Activated CD4-positive, alpha-beta memory T cell treated with anti-CD3 and anti-CD28 coated beads, Interleukin-2, amount 10 ng/mL, durations not matched to agents 7 days and 5 days (primary cell): ENCODE measurements around the gene PPARA. TPM values are rescaled to one million over a fixed set of nuclear protein-coding genes. Genes with fewer than 3 reads are reported as not detected.

Experiments
- CTCF ChIA-PET: fragments of 350-600 bp; sonication (Branson Sonifier 250); formaldehyde crosslinking; loops from one replicate; lab custom pipeline; 2021; ENCODE audit warnings: antibody characterized with exemption, inconsistent platforms; lab: Charles Lee
- POLR2A ChIA-PET: fragments of 350-600 bp; sonication (Branson Sonifier 250); formaldehyde crosslinking; loops from one replicate; lab custom pipeline; 2021; ENCODE audit warnings: antibody characterized with exemption; lab: Charles Lee
- DNase-seq: peaks from one replicate; pipeline ENCODE4 v3.0.0-alpha.2; 2020
- H3K27ac Mint-ChIP-seq: one replicate; pipeline ENCODE4 v1.8.0; 2021; ENCODE audit warnings: mild to moderate bottlenecking, mixed read lengths
- H3K27me3 Mint-ChIP-seq: one replicate; pipeline ENCODE4 v1.8.0; 2021; ENCODE audit warnings: mixed read lengths
- H3K36me3 Mint-ChIP-seq: one replicate; pipeline ENCODE4 v1.8.0; 2021; ENCODE audit warnings: low read depth, mixed read lengths
- H3K4me1 Mint-ChIP-seq: one replicate; pipeline ENCODE4 v1.8.0; 2021; ENCODE audit warnings: mixed read lengths
- H3K4me3 Mint-ChIP-seq: one replicate; pipeline ENCODE4 v1.8.0; 2021; ENCODE audit warnings: mild to moderate bottlenecking, mixed read lengths
- H3K9me3 Mint-ChIP-seq: one replicate; pipeline ENCODE4 v1.8.0; 2021; ENCODE audit warnings: mixed read lengths
- total RNA-seq, 2 experiments: library from RNA; stranded (reverse); gene quantifications; one replicate each; pipeline ENCODE4 v1.2.3, GENCODE V29; 2021

Gene PPARA
- total RNA-seq, 2 experiments from 2014 or later: 12.9 to 13.4 TPM

DNA sequence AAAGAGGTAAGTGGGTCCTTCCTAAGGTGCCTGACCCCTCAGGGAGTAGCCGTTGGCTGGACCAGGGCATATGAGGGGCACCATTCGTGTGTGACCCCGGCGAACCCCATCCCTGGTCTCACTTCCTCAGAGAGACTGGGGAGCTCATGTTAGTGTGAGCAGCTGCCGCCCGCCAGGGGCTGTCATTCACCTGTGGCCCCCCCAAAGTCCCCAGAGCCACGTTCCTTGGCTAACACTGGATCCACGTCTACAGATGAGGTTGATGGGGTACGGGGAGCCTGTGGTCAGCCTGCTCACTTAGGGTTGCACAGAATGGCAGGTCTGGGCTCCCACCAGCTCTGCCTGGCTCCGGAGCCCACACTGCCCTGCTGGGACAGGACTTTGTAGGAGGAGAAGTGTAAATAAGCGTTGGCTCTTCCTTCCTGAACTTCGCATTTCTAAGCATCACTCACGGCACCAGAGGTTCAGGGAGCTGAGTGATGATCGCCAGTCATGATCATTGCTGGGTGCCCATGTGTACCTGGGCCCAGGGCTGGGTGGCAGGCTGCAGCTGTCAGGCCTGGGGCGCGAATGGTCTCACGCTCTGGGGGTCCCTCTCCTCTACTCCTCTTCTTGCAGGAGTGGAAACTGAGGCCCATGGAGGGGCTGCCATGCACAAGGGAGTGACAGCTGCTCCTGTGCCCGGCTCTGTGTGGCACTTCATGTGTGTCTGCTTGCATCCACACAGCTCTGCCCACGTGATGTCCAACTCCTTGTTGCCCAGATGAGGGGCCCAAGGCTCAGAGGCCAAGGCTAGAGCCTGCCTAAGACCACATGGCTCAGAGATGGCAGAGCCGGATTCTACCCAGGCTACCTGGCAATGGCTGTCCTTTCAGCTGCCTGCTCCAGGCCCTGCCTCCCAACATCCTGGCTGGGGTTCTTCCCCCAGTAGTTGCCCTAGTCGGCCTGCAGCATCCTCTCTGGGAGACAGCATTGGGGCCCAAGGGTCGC is 128.6 kb downstream of the PPARA start:
- POLR2A ChIA-PET: interaction anchor here (1.2 to 4.5 kb wide), 2 partner anchors 8 to 17 kb away, joined by 4 to 19 read pairs; partner anchors contain the start of gene GTSE1

DNA sequence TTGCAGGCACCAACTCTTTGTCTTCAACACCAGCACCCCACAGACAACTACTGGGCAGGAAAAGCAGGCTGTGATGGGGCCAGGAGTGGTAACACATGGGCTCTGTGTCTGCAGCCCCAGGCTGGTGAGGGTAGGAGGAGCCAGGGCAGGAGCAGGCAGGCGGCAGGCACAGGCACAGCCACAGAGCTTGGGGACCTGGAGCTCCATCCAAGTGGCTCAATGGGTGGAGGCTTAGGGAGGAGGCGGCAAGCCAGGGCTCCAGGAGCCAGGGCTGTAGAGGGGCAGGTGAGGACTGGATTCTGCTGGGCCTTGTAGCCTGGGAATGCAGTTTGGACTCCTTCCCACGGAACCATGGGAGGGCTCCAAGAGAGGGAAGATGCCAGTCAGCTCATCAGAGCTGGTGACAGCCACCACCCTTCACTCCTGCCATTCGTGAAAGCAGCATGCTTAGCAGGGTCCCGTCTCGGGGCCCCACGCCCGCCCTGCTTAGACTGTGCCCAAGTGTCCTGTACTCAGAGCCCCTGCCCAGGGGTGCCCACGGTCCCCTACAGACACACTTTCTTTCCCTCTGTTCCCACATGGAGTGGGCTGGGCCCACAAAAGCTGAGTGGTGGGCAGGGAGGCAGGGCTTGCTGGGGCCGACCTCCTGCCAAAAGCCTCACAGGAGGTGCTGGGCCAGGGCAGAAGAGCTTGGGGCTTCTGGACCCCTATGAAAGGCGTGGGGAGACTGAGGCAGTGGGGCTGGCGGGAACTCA is 129.9 kb downstream of the PPARA start:
- CTCF ChIA-PET: no interaction called here
- POLR2A ChIA-PET: interaction anchor here (0.8 to 4.5 kb wide), 5 partner anchors 10 to 129 kb away, joined by 3 to 19 read pairs (median 4); partner anchors contain the start of gene GTSE1

More for the DNA sequence above, 128.6 kb downstream of the PPARA start:
- CTCF ChIA-PET: no interaction called here
- peaks cover 20% of the 10 kb centered on the region for H3K4me1 Mint-ChIP-seq
- H3K27ac Mint-ChIP-seq: no peak overlapping the region
- H3K9me3 Mint-ChIP-seq: no peaks in the 10 kb centered on the region
- H3K36me3 Mint-ChIP-seq: peaks cover 39% of the 10 kb centered on the region
- no peak for DNase-seq
- no peak overlapping the region for H3K4me3 Mint-ChIP-seq
- H3K27me3 Mint-ChIP-seq: no peaks in the 10 kb centered on the region

DNA sequence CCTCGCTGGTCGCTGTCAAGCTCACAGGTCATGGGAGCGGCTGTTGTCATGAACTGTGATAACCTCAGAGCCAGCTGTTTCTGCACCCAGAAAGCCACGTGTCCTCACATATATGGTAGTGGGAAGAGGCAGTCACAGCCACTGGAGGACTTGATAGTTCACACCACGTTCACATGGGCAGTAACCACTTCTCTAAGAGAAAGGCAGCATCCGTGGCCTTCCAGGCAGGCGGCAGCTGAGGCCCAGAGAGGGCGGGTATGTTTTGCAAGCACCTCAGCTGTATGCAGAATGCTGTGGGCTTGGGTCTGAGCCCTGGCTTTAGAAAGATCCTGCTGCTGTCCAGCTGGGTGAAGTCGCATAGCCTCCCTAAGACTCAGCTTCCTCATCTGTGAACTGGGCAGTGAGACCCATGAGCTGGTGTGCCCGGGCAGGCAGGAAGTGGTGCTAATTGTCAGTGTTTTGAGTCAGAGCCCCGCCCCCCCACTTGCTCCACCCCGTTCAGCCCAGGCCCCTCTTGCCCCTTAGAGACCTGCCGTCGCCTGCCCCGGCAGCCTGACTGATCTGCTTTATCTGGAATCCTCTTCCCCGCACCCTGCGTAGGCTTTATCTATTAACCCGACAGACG is 130.8 kb downstream of the PPARA start:
- Mint-ChIP-seq H3K36me3 (peaks cover 37% of the 10 kb centered on the region), H3K27ac (peak overlapping the region; percentile 47), H3K9me3 (no peaks in the 10 kb centered on the region), H3K27me3 (no peaks in the 10 kb centered on the region), H3K4me3 (no peak overlapping the region), H3K4me1 (peaks cover 17% of the 10 kb centered on the region)
- CTCF ChIA-PET: interaction anchor here (0.6 kb wide), 1 partner anchor 52 kb away, joined by 3 read pairs; no protein-coding TSS in a partner anchor
- POLR2A ChIA-PET: interaction anchor here (0.8 to 4.5 kb wide), 5 partner anchors 11 to 130 kb away, joined by 3 to 19 read pairs (median 4); partner anchors contain the start of gene GTSE1
- DNase-seq: no peak

More for the DNA sequence above, 129.9 kb downstream of the PPARA start:
- DNase-seq: no peak
- Mint-ChIP-seq H3K4me3 (no peak overlapping the region), H3K36me3 (peaks cover 38% of the 10 kb centered on the region), H3K27ac (no peak overlapping the region), H3K27me3 (no peaks in the 10 kb centered on the region), H3K9me3 (no peaks in the 10 kb centered on the region), H3K4me1 (peaks cover 20% of the 10 kb centered on the region)

DNA sequence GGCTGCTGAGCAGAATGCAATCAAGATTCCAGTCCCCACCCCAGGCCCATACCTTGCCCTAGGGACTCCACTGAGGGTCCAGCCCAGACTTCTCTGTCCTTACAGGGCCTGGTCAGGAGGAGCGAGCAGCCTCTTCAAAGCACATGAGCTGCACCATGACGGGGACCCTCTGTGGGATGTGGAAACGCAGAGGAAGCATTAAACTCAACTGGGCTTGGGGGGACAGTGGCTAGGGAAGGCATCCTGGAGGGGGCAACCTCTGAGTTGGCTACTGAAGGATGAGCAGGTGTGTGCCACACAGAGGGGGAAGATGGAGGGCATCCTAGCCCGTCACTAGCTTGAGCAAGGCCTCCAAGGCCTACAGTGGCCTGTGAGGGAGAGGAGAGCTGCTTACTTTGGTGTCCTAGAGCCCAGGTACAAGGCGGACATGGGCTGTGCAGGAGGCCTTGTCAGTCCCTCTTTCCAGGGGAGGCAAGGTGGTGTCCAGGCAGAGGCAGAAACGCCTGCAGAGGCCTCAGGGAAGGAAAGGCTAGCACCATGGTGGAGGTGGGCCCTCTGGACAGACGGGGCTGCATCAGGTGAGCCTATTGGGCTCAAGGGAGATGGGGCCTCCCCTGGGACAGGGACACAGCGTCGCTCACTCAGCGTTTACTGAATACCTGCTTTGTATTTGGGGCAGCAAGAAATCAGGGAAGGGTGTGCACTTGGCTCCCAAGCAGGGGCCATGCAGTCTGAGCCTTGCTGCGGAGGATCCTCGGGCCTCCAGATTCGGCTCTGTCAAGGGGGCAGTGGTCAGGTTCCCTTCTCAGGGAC is 131.7 kb downstream of the PPARA start:
- CTCF ChIA-PET: no interaction called here
- Mint-ChIP-seq H3K27me3 (no peaks in the 10 kb centered on the region), H3K9me3 (no peaks in the 10 kb centered on the region), H3K4me3 (no peak overlapping the region), H3K4me1 (peaks cover 16% of the 10 kb centered on the region), H3K36me3 (peaks cover 38% of the 10 kb centered on the region), H3K27ac (peak overlapping the region; percentile 24)
- POLR2A ChIA-PET: interaction anchor here (4.5 kb wide), 1 partner anchor 14 kb away, joined by 19 read pairs; the partner anchor contains the start of gene GTSE1
- no peak for DNase-seq

DNA sequence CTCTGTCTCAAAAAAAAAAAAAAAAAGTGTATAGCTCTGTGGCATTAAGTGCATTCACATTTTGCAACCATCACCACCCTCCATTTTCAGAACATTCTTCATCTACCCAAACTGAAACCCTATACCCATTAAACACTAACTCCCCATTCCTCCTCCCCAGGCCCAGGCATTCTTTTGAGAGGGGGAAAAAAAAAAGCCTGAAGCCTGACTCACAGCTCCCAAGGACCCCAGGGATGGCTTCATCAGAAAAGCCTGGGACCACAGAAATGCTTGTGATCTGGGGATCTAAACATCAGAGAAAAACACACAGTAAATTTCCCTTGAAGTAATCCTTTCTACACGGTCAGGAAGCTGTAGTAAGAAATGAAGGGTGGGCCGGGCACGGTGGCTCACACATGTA is 135.7 kb downstream of the PPARA start:
- no peak for DNase-seq
- peak overlapping the region; percentile 4 for H3K27ac Mint-ChIP-seq
- ChIA-PET CTCF (no interaction called here), POLR2A (interaction anchor here (3.6 kb wide), 1 partner anchor 10 kb away, joined by 25 read pairs; the partner anchor contains the start of gene GTSE1)
- no peaks in the 10 kb centered on the region for H3K27me3 Mint-ChIP-seq
- peaks cover 45% of the 10 kb centered on the region for H3K36me3 Mint-ChIP-seq
- peaks cover 38% of the 10 kb centered on the region for H3K4me1 Mint-ChIP-seq
- H3K9me3 Mint-ChIP-seq: no peaks in the 10 kb centered on the region
- H3K4me3 Mint-ChIP-seq: no peak overlapping the region

DNA sequence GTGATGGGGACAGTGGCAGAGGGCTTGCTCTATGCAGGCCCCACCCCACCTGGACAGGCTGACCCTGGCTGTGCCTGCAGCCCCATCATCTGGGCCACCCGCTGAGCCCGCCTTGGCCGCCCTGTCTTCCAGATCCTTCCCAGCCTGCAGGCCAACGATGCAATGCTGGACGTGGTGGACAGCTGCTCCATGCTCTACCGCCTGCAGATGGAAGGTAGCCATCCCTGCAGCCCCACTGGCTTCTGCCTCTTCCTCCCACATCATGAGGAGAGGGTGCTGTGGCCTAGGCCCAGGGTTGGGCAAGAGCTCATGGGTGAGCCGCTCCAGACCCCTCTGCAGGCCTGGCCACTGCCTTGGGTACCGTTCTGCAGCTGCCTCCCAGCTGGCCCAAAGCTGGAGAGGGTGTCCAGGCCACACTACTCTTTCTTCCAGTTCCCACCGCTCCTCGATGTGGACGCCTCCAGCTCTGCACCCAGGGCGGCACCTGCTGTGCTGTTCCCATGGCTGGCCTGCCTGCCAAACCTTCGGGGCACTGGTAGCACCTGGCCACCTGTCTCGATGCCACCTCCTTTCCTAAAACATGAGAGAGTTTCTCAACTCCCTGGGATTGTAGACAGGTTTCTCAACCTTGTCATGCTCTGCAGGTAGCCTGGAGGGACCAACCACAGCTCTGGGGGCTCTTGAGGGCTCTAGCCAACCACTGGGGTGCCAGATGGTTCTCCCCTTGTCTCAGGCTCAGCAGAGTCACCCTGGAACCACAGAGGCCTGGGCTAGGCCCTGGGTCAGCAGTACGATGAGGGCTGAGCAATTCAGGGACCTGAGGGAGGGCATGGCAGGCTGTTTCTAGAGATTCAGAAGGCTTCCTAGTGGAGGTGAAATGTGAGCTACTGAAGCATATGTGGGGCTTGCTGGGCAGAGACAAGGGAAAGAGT is 136.9 kb downstream of the PPARA start:
- Mint-ChIP-seq H3K9me3 (peaks cover 2% of the 10 kb centered on the region), H3K36me3 (peaks cover 51% of the 10 kb centered on the region), H3K4me3 (peak overlapping the region; percentile 66), H3K4me1 (peaks cover 35% of the 10 kb centered on the region), H3K27ac (peak overlapping the region; percentile 86), H3K27me3 (no peaks in the 10 kb centered on the region)
- CTCF ChIA-PET: interaction anchor here (1.3 kb wide), 1 partner anchor 9 kb away, joined by 4 read pairs; the partner anchor contains the start of gene GTSE1
- no peak for DNase-seq
- POLR2A ChIA-PET: interaction anchor here (0.9 to 3.6 kb wide), 6 partner anchors 9 to 39 kb away, joined by 3 to 25 read pairs (median 4); partner anchors contain the start of genes CDPF1 and GTSE1

DNA sequence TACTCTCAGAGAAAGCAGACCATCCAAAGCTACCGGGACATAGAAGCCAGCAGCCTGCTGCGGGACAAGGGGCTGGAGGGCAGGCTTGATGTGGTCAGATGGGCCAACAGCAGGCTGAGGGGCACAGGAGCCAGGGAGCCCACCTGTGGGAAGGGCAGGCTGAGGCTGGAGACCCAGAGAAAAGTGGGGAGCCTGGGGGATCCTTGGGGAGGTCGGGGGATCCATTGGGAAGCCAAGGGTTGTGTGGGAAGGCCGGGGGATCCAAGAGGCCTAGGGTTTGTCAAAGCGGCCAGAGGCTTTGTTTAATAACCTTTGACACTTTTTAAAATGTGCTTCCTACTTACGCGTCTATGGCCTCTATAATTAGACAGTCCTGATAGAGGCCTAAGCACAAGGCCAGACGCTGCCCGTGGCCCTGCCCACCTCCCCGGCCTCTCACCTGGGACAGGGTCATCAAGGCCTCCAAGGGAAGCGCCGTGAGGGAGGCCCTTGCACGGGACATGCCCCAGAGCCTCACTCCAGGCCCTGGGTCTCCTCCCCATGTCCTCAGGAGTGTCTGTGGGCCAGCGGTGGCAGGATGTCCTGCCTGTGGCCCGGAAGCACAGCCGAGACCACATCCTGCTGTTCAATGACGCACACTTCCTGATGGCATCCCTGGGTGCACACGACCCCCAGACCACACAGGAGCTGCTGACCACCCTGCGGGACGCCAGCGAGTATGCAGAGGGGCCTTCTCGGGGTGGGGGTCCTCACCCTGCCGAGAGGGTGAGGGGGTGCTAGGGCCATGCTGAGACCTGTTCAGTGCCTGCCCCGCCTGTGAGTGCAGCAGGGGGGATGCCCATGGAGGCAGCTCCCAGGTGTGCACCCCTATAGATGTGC is 137.8 kb downstream of the PPARA start:
- peaks cover 6% of the 10 kb centered on the region for H3K9me3 Mint-ChIP-seq
- H3K4me1 Mint-ChIP-seq: peaks cover 42% of the 10 kb centered on the region
- peak overlapping the region; percentile 86 for H3K27ac Mint-ChIP-seq
- ChIA-PET POLR2A (interaction anchor here (0.8 to 3.6 kb wide), 8 partner anchors 8 to 137 kb away, joined by 3 to 25 read pairs (median 4); partner anchors contain the start of genes CDPF1, GTSE1 and PPARA), CTCF (interaction anchor here (1.3 kb wide), 1 partner anchor 8 kb away, joined by 4 read pairs; the partner anchor contains the start of gene GTSE1)
- H3K27me3 Mint-ChIP-seq: no peaks in the 10 kb centered on the region
- peak; percentile 81 for DNase-seq
- peaks cover 60% of the 10 kb centered on the region for H3K36me3 Mint-ChIP-seq
- peak overlapping the region; percentile 66 for H3K4me3 Mint-ChIP-seq

DNA sequence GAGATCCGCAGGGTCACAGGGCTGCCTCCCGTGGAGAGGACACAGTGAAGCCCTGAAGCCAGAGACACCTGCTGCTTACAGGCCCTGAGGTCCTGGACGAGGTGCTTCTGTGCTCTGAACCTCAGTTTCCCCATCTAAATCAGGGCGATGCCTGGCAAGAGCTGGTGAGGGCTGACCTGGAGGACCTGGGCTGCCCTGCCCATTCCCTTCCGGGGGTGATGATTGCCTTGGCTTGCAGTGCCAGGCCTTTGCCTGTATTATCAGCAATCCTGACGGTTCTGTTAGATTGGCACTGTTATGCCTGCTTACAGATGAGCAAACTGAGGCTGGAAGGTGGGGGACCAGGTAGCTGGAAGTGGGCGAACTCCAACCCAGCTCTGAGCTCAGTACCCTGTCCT is 138.5 kb downstream of the PPARA start:
- DNase-seq: no peak
- no peaks in the 10 kb centered on the region for H3K27me3 Mint-ChIP-seq
- H3K4me3 Mint-ChIP-seq: no peak overlapping the region
- H3K36me3 Mint-ChIP-seq: peaks cover 64% of the 10 kb centered on the region
- CTCF ChIA-PET: no interaction called here
- peak overlapping the region; percentile 86 for H3K27ac Mint-ChIP-seq
- H3K9me3 Mint-ChIP-seq: peaks cover 6% of the 10 kb centered on the region
- POLR2A ChIA-PET: interaction anchor here (0.8 to 3.6 kb wide), 5 partner anchors 8 to 138 kb away, joined by 3 to 25 read pairs (median 5); partner anchors contain the start of genes CDPF1, GTSE1 and PPARA
- H3K4me1 Mint-ChIP-seq: peaks cover 45% of the 10 kb centered on the region

DNA sequence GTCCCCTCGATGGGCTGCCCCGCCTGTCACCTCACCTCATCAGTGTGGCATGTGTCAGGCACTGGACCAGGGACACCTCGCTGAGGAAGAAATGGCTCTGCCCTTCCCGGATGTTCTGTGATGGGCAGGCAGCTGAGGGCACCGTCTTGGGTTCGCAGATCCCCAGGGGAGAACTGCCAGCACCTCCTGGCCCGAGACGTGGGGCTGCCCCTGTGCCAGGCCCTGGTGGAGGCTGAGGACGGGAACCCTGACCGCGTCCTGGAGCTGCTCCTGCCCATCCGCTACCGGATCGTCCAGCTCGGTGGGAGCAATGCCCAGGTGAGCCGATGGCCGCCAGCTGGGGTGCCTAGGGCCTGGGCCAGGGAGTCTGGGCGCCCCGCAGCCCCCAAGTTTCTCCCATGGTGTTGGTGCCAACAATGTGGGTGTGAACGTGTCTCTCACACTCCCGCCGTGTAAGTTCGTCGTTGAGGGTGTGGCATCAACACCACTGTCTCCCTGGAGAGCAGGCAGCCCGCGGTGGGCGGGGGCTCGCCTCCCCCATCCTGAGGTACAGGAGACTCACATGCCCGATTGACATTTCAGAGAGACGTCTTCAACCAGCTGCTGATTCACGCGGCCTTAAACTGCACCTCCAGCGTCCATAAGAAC is 139.0 kb downstream of the PPARA start:
- Mint-ChIP-seq H3K27ac (no peak overlapping the region), H3K36me3 (peaks cover 59% of the 10 kb centered on the region), H3K27me3 (no peaks in the 10 kb centered on the region), H3K4me1 (peaks cover 45% of the 10 kb centered on the region), H3K4me3 (no peak overlapping the region), H3K9me3 (peaks cover 6% of the 10 kb centered on the region)
- ChIA-PET CTCF (no interaction called here), POLR2A (interaction anchor here (0.8 to 3.6 kb wide), 4 partner anchors 7 to 138 kb away, joined by 3 to 25 read pairs (median 8); partner anchors contain the start of genes CDPF1, GTSE1 and PPARA)
- no peak for DNase-seq
